Measurements from ENCODE around the gene UBA52. TPM values are rescaled to one million over a fixed set of nuclear protein-coding genes. Genes with fewer than 3 reads are reported as not detected.
A peak's percentile ranks its signal among the peaks of the same experiment; 100 is the strongest.

Gene UBA52
- total RNA-seq, 1 donor from 2014 or later: 586 TPM

- H3K4me3 ChIP-seq (ENCODE audit: low read depth, low read length): peak overlapping the region; percentile 4
- peaks cover 40% of the 10 kb centered on the region for H3K27me3 ChIP-seq (ENCODE audit: control insufficient read depth, insufficient read depth, low read length)
- H3K36me3 ChIP-seq (ENCODE audit: control insufficient read depth, insufficient read depth, low read length): no peaks in the 10 kb centered on the region
- no peak for FAIRE-seq
- DNase-seq (ENCODE audit: low read depth): no peak
- TF ChIP-seq, protein P1, sequence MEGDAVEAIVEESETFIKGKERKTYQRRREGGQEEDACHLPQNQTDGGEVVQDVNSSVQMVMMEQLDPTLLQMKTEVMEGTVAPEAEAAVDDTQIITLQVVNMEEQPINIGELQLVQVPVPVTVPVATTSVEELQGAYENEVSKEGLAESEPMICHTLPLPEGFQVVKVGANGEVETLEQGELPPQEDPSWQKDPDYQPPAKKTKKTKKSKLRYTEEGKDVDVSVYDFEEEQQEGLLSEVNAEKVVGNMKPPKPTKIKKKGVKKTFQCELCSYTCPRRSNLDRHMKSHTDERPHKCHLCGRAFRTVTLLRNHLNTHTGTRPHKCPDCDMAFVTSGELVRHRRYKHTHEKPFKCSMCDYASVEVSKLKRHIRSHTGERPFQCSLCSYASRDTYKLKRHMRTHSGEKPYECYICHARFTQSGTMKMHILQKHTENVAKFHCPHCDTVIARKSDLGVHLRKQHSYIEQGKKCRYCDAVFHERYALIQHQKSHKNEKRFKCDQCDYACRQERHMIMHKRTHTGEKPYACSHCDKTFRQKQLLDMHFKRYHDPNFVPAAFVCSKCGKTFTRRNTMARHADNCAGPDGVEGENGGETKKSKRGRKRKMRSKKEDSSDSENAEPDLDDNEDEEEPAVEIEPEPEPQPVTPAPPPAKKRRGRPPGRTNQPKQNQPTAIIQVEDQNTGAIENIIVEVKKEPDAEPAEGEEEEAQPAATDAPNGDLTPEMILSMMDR (IDR thresholded peaks at IDR 0.05; ENCODE audit: insufficient read depth, low read length, severe bottlenecking): no peak
Observed at GRCh38 chr19:18607226-18608101, 35.8 kb downstream of the UBA52 start.

DNA sequence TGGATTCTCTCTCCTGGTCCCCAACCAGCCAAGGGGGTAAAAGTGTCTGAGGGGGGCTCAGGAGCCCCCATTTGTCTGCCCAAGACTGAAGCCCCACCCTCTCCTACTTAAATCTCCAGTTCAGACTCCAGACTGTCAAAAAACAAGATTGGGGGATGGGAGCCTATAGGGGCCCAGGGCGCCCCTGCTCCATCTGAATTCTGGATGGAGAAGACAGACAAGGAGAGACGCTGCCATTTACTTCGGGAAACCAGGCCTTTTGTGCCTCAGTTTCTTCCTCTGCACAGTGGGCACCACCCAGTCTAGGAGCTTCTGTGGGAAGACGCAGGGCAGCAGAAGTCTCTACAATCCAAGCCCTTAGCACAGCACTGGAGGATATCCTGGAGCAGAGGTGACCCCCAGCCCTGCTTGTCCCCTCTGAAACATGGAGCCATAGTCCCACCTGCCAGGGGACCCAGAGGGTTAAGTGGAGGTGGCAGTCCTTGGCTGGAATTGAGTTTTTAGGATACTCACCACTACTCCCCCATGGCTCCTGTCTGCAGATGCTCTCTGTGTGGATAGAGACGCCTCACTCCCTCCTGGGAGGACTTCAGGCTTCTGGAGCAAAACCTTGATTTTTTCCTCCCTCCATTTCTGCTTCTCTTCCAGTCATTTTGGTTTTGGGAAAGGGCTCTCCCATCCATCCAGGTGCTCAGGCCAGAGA lies 36.6 kb downstream of the UBA52 start:
- no peaks in the 10 kb centered on the region for H3K36me3 ChIP-seq (ENCODE audit: control insufficient read depth, insufficient read depth, low read length)
- FAIRE-seq: no peak
- H3K27me3 ChIP-seq (ENCODE audit: control insufficient read depth, insufficient read depth, low read length): peaks cover 42% of the 10 kb centered on the region
- no peak for DNase-seq (ENCODE audit: low read depth)
- TF ChIP-seq, protein P1 (IDR thresholded peaks at IDR 0.05; ENCODE audit: insufficient read depth, low read length, severe bottlenecking): no peak
- no peak overlapping the region for H3K4me3 ChIP-seq (ENCODE audit: low read depth, low read length)

DNA sequence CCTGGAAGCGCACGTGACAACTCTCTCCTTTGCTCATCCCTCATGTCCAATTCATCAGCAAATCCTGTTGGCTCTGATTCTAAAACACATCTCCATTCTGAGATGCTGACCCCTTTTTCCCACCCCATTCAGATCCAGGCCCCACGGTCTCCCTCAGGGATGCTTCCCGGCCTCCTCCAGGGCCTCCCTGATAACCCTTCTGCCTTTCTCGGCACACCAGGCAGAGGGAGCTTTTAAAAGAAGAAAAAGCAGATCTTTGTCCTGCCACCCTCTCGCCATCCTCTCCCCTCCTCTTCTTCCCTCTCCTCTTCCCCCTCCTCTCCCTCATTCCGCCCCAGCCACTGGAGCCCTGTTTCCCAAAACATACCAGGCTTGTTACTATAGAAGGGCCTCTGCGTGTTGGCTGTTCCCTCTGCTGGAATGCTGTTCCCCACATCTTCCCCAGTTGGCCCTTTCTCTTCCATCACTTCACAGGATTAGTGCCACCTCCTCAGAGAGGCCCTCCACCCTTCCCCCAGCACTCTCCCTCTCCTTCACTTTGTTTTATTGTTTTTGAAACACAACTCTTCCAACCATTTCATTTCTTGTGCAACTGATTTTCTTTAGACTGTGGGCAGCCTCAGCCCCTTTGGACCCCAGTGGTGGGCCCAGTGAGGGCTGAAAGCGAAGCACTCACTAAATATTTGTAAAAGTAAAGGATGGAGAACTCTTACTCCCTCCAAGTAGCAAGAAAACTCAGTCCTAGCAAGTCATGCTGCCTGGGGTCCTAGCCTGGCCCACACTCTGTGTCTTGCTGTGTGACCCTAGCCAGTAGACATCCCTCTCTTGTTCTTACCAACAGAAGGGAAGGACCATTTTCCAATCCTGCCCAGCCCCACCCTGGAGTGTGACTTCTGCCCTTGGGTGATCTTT lies 37.4 kb downstream of the UBA52 start:
- TF ChIP-seq, protein P1 (IDR thresholded peaks at IDR 0.05; ENCODE audit: insufficient read depth, low read length, severe bottlenecking): no peak
- Histone ChIP-seq H3K4me3 (ENCODE audit: low read depth, low read length) (no peak overlapping the region), H3K36me3 (ENCODE audit: control insufficient read depth, insufficient read depth, low read length) (no peaks in the 10 kb centered on the region), H3K27me3 (ENCODE audit: control insufficient read depth, insufficient read depth, low read length) (peaks cover 45% of the 10 kb centered on the region)
- DNase-seq (ENCODE audit: low read depth): no peak
- FAIRE-seq: no peak

DNA sequence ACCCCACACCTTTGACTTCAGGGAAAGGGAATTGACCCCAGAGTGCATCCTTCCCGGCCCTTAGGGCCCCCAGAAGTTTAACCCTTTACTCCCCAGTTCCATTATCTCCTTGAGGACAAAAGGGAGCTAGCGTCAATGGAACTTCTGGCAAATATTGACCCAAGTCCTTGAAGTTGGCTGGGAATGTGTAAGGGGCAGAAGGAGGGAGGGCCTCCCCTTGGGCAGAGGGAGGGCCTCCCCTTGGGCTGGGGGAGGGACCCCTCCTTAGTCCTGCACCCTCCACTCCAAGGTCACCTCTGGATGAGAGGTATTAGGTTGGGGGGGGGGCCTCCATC lies 38.0 kb downstream of the UBA52 start:
- Histone ChIP-seq H3K36me3 (ENCODE audit: control insufficient read depth, insufficient read depth, low read length) (no peaks in the 10 kb centered on the region), H3K4me3 (ENCODE audit: low read depth, low read length) (no peak overlapping the region), H3K27me3 (ENCODE audit: control insufficient read depth, insufficient read depth, low read length) (peaks cover 44% of the 10 kb centered on the region)
- TF ChIP-seq, protein P1 (IDR thresholded peaks at IDR 0.05; ENCODE audit: insufficient read depth, low read length, severe bottlenecking): no peak
- FAIRE-seq (no peak), DNase-seq (ENCODE audit: low read depth) (no peak)

DNA sequence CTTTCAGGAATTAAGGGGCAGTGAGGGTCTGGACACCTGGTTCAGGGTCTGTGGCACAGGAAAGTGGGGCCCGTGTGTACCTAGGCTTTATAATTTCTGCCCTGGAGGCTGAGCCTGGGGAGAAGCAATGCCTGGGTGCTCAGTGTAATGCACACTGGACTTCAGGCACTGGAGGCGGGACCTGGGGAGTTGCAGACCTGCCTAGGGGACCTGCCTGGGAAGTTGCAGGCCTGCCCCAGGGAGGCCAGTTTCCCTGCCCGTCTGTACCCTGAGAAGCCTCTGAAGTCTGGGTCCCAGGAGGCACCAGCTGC lies 38.5 kb downstream of the UBA52 start:
- TF ChIP-seq, protein P1 (IDR thresholded peaks at IDR 0.05; ENCODE audit: insufficient read depth, low read length, severe bottlenecking): no peak
- Histone ChIP-seq H3K36me3 (ENCODE audit: control insufficient read depth, insufficient read depth, low read length) (no peaks in the 10 kb centered on the region), H3K27me3 (ENCODE audit: control insufficient read depth, insufficient read depth, low read length) (peaks cover 44% of the 10 kb centered on the region), H3K4me3 (ENCODE audit: low read depth, low read length) (no peak overlapping the region)
- DNase-seq (ENCODE audit: low read depth): no peak
- FAIRE-seq: no peak

Measured in bronchial epithelial cell (primary cell).